Measurements from ENCODE around the gene INSYN1. TPM values are rescaled to one million over a fixed set of nuclear protein-coding genes. Genes with fewer than 3 reads are reported as not detected.

The INSYN1 gene
- total and polyA plus RNA-seq, 10 of the 15 experiments (the other 5 are each of a cell fraction or from before 2014, with no cell fraction given): not detected

DNA sequence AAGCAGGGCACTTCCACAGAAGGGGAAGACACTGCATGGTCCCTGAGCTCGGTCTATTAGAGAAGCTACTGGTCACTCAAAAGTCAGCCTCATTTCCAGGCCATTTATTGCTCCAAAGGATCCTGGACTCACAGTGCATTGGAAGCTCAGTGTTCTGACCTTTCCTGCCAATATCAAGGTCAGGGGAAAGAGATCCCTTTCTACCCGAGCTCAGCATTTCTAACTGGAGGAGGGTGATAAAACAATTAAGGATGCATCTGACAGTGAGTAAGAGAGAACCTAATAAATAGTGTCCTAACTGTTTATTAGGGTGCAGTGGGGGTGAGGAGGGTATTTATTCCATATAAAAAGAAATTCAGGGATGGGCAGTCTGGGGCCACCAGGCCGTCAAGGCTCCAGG, 26.8 kb upstream of the INSYN1 start:
- H3K36me3 ChIP-seq (ENCODE audit: control insufficient read depth in 2 of 2, insufficient read depth in 2 of 2, low read length in 1 of 2): no peaks in the 10 kb centered on the region
- DNase-seq (ENCODE audit: low read depth, low spot score): no peak
- TF ChIP-seq, protein P1, sequence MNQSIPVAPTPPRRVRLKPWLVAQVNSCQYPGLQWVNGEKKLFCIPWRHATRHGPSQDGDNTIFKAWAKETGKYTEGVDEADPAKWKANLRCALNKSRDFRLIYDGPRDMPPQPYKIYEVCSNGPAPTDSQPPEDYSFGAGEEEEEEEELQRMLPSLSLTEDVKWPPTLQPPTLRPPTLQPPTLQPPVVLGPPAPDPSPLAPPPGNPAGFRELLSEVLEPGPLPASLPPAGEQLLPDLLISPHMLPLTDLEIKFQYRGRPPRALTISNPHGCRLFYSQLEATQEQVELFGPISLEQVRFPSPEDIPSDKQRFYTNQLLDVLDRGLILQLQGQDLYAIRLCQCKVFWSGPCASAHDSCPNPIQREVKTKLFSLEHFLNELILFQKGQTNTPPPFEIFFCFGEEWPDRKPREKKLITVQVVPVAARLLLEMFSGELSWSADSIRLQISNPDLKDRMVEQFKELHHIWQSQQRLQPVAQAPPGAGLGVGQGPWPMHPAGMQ (IDR thresholded peaks at IDR 0.05; ENCODE audit: borderline replicate concordance): no peak
- no peak for TF ChIP-seq EZH2 (IDR thresholded peaks at IDR 0.05; ENCODE audit: borderline replicate concordance, control insufficient read depth, low read depth, low read length)
- no peak for TF ChIP-seq ZNF207 (IDR thresholded peaks at IDR 0.05; ENCODE audit: borderline replicate concordance)
- TF ChIP-seq, protein P2, sequence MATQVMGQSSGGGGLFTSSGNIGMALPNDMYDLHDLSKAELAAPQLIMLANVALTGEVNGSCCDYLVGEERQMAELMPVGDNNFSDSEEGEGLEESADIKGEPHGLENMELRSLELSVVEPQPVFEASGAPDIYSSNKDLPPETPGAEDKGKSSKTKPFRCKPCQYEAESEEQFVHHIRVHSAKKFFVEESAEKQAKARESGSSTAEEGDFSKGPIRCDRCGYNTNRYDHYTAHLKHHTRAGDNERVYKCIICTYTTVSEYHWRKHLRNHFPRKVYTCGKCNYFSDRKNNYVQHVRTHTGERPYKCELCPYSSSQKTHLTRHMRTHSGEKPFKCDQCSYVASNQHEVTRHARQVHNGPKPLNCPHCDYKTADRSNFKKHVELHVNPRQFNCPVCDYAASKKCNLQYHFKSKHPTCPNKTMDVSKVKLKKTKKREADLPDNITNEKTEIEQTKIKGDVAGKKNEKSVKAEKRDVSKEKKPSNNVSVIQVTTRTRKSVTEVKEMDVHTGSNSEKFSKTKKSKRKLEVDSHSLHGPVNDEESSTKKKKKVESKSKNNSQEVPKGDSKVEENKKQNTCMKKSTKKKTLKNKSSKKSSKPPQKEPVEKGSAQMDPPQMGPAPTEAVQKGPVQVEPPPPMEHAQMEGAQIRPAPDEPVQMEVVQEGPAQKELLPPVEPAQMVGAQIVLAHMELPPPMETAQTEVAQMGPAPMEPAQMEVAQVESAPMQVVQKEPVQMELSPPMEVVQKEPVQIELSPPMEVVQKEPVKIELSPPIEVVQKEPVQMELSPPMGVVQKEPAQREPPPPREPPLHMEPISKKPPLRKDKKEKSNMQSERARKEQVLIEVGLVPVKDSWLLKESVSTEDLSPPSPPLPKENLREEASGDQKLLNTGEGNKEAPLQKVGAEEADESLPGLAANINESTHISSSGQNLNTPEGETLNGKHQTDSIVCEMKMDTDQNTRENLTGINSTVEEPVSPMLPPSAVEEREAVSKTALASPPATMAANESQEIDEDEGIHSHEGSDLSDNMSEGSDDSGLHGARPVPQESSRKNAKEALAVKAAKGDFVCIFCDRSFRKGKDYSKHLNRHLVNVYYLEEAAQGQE (IDR thresholded peaks at IDR 0.05; ENCODE audit: low read depth, low read length): no peak
- TF ChIP-seq MYC (IDR thresholded peaks at IDR 0.05; ENCODE audit: insufficient read depth, insufficient read length, insufficient replicate concordance, low read length, severe bottlenecking): no peak
- no peak for TF ChIP-seq RFX5 (IDR thresholded peaks at IDR 0.05; ENCODE audit: low read depth, low read length)
- TF ChIP-seq CREB1 (IDR thresholded peaks at IDR 0.05; ENCODE audit: low read depth): no peak
- TF ChIP-seq, protein P3, sequence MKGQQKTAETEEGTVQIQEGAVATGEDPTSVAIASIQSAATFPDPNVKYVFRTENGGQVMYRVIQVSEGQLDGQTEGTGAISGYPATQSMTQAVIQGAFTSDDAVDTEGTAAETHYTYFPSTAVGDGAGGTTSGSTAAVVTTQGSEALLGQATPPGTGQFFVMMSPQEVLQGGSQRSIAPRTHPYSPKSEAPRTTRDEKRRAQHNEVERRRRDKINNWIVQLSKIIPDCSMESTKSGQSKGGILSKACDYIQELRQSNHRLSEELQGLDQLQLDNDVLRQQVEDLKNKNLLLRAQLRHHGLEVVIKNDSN (IDR thresholded peaks at IDR 0.05; ENCODE audit: borderline replicate concordance, extremely low read length, insufficient read depth, low read depth, low read length): no peak
- TF ChIP-seq BCL11A (IDR thresholded peaks at IDR 0.05; ENCODE audit: low read depth, low read length): no peak
- TF ChIP-seq POLR2A (IDR thresholded peaks at IDR 0.05; ENCODE audit: low read depth, low read length): no peak
- no peak for TF ChIP-seq FOXM1 (IDR thresholded peaks at IDR 0.05; ENCODE audit: low read depth, low read length)
- TF ChIP-seq, protein P4, sequence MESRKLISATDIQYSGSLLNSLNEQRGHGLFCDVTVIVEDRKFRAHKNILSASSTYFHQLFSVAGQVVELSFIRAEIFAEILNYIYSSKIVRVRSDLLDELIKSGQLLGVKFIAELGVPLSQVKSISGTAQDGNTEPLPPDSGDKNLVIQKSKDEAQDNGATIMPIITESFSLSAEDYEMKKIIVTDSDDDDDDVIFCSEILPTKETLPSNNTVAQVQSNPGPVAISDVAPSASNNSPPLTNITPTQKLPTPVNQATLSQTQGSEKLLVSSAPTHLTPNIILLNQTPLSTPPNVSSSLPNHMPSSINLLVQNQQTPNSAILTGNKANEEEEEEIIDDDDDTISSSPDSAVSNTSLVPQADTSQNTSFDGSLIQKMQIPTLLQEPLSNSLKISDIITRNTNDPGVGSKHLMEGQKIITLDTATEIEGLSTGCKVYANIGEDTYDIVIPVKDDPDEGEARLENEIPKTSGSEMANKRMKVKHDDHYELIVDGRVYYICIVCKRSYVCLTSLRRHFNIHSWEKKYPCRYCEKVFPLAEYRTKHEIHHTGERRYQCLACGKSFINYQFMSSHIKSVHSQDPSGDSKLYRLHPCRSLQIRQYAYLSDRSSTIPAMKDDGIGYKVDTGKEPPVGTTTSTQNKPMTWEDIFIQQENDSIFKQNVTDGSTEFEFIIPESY (IDR thresholded peaks at IDR 0.05): no peak
- in situ Hi-C loops (cut with MboI) (no loop called here), intact Hi-C loops (cut with micrococcal nuclease; ENCODE audit: unreplicated experiment) (no loop called here)
- RAD21 ChIA-PET (ENCODE audit: unreplicated experiment): no interaction called here
- POLR2A ChIA-PET: no interaction called here
- no peaks in the 10 kb centered on the region; a peak in 1 of 4 replicates for H3K27me3 ChIP-seq (replicated peaks in 1 of 2; ENCODE audit: control insufficient read depth in 2 of 2, insufficient read depth in 2 of 2, low read length in 1 of 2)
- no peak overlapping the region for H3K27ac ChIP-seq (ENCODE audit: control insufficient read depth, insufficient read depth)
- no peaks in the 10 kb centered on the region for H4K20me1 ChIP-seq (ENCODE audit: control insufficient read depth, insufficient read depth)
- no peak overlapping the region for H2AFZ ChIP-seq (ENCODE audit: control insufficient read depth, low read depth, low read length)
- FAIRE-seq: no peak
- 0% methylated on average over 3 of the region's 3 CpGs for WGBS (ENCODE audit: insufficient coverage, insufficient replicate concordance, low lambda C conversion rate, missing lambda C conversion rate)
- BruUV-seq (replicated peaks): no TSS peak
- H3K9me3 ChIP-seq (replicated peaks; ENCODE audit: control insufficient read depth, insufficient read depth, low read length): no peaks in the 10 kb centered on the region
- H3K4me2 ChIP-seq (ENCODE audit: control insufficient read depth, insufficient read depth): no peak overlapping the region
- H3K4me3 ChIP-seq: no peak overlapping the region
- SMC1A ChIA-PET (ENCODE audit: uncharacterized antibody, unreplicated experiment): no interaction called here
- ATAC-seq: no peak
- H3K9ac ChIP-seq (ENCODE audit: control insufficient read depth, insufficient read depth, low read length): no peak overlapping the region
- CTCF ChIA-PET: no interaction called here
- H3K4me1 ChIP-seq (ENCODE audit: control insufficient read depth, insufficient read depth, low read length): no peaks in the 10 kb centered on the region
- H3K79me2 ChIP-seq (ENCODE audit: control insufficient read depth, insufficient read depth, low read length): no peaks in the 10 kb centered on the region

All from GM12878 (cell line).